ENCODE data around the gene TRIM32.
"Not testable (repeated sequence)": the region's sequence is repeated elsewhere in the genome, so short reads cannot be mapped to it uniquely, and the experiment has no call there.

The TRIM32 gene

GRCh38 chr9:116674210-116674980 is 12.7 kb upstream of the TRIM32 start:
- no peak for DNase-seq (ENCODE audit: low read depth)

GRCh38 chr9:116683535-116683934 is 3.6 kb upstream of the TRIM32 start:
- DNase-seq (ENCODE audit: low read depth) = no peak

GRCh38 chr9:116685166-116685565 is 1.9 kb upstream of the TRIM32 start:
- DNase-seq (ENCODE audit: low read depth) = no peak

GRCh38 chr9:116686135-116686534 is 970 bp upstream of the TRIM32 start:
- DNase-seq (ENCODE audit: low read depth) = no peak

- DNase-seq (ENCODE audit: low read depth) = no peak
These were observed 422 bp upstream of the TRIM32 start for GRCh38 chr9:116686693-116687073.

- DNase-seq (ENCODE audit: low read depth) = no peak
These were observed 640 bp downstream of the TRIM32 start for GRCh38 chr9:116687754-116688135.

GRCh38 chr9:116688806-116689485 is 1.8 kb downstream of the TRIM32 start:
- no peak for DNase-seq (ENCODE audit: low read depth)

GRCh38 chr9:116689486-116690032 is 2.5 kb downstream of the TRIM32 start:
- no peak for DNase-seq (ENCODE audit: low read depth)

GRCh38 chr9:116690805-116691204 is 3.7 kb downstream of the TRIM32 start:
- not testable (repeated sequence) for DNase-seq (ENCODE audit: low read depth)

- no peak for DNase-seq (ENCODE audit: low read depth)
These were observed 4.5 kb downstream of the TRIM32 start for GRCh38 chr9:116691607-116692006.

- DNase-seq (ENCODE audit: low read depth) = no peak
These were observed 5.5 kb downstream of the TRIM32 start for GRCh38 chr9:116692616-116693015.

GRCh38 chr9:116693233-116693731 is 6.2 kb downstream of the TRIM32 start:
- DNase-seq (ENCODE audit: low read depth) = no peak

- no peak for DNase-seq (ENCODE audit: low read depth)
These were observed 7.7 kb downstream of the TRIM32 start for GRCh38 chr9:116694785-116695291.

GRCh38 chr9:116695438-116695837 is 8.3 kb downstream of the TRIM32 start:
- no peak for DNase-seq (ENCODE audit: low read depth)

- DNase-seq (ENCODE audit: low read depth) = no peak
These were observed 10.3 kb downstream of the TRIM32 start for GRCh38 chr9:116697362-116697761.

- no peak for DNase-seq (ENCODE audit: low read depth)
These were observed 10.8 kb downstream of the TRIM32 start for GRCh38 chr9:116697887-116698286.

GRCh38 chr9:116700279-116700678 is 13.2 kb downstream of the TRIM32 start:
- DNase-seq (ENCODE audit: low read depth) = no peak

GRCh38 chr9:116700882-116701865 is 14.1 kb downstream of the TRIM32 start:
- DNase-seq (ENCODE audit: low read depth) = no peak

GRCh38 chr9:116701940-116702642 is 15.0 kb downstream of the TRIM32 start:
- no peak for DNase-seq (ENCODE audit: low read depth)

- no peak for DNase-seq (ENCODE audit: low read depth)
These were observed 16.5 kb downstream of the TRIM32 start for GRCh38 chr9:116703634-116704033.

- DNase-seq (ENCODE audit: low read depth) = no peak
These were observed 17.4 kb downstream of the TRIM32 start for GRCh38 chr9:116704470-116704869.

Data from stimulated activated CD8-positive, alpha-beta memory T cell treated with anti-CD3 and anti-CD28 coated beads, Interleukin-7, amount 100 ng/mL, for 24 hours (primary cell).